H9 (cell line): ENCODE results near the gene DEPDC1B. TPM values are rescaled to one million over a fixed set of nuclear protein-coding genes. Genes with fewer than 3 reads are reported as not detected.

Source experiments
- DNase-seq: peaks from one replicate; pipeline ENCODE4 v3.0.0-alpha.2; 2017
- H2AFZ ChIP-seq: one replicate; pipeline ENCODE4 v1.6.1; 2013; ENCODE audit warnings: mild to moderate bottlenecking, low read length, control low read depth, moderate library complexity
- H2AK5ac ChIP-seq: 2 replicates; pipeline ENCODE4 v1.6.1; 2013; ENCODE audit warnings: low read length, control low read depth, mixed read lengths; ENCODE audit not compliant: insufficient read length
- H2BK120ac ChIP-seq: one replicate; pipeline ENCODE4 v1.6.1; 2013; ENCODE audit warnings: low read depth, mild to moderate bottlenecking, low read length, control low read depth, inconsistent platforms; ENCODE audit not compliant: poor library complexity, severe bottlenecking
- H2BK12ac ChIP-seq: 2 replicates; pipeline ENCODE4 v1.6.1; 2013; ENCODE audit warnings: low read length, control low read depth, mixed read lengths, low read depth; ENCODE audit not compliant: insufficient read length
- H2BK15ac ChIP-seq: 2 replicates; pipeline ENCODE4 v1.6.1; 2013; ENCODE audit warnings: low read depth, low read length, control low read depth
- H2BK20ac ChIP-seq: one replicate; pipeline ENCODE4 v1.6.1; 2013; ENCODE audit warnings: low read depth, mild to moderate bottlenecking, low read length, control low read depth, inconsistent platforms; ENCODE audit not compliant: poor library complexity, severe bottlenecking
- H2BK5ac ChIP-seq: 2 replicates; pipeline ENCODE4 v1.6.1; 2013; ENCODE audit warnings: low read length, control low read depth, mixed read lengths; ENCODE audit not compliant: insufficient read length
- H3K14ac ChIP-seq: 2 replicates; pipeline ENCODE4 v1.6.1; 2013; ENCODE audit warnings: low read length, control low read depth; ENCODE audit not compliant: insufficient read depth
- H3K18ac ChIP-seq: 2 replicates; pipeline ENCODE4 v1.6.1; 2013; ENCODE audit warnings: low read depth, mild to moderate bottlenecking, mixed read lengths, low read length, control low read depth; ENCODE audit not compliant: insufficient read length
- H3K23ac ChIP-seq: 2 replicates; pipeline ENCODE4 v1.6.1; 2013; ENCODE audit warnings: low read length, control low read depth, mixed read lengths, low read depth; ENCODE audit not compliant: insufficient read length
- H3K23me2 ChIP-seq: 2 replicates; pipeline ENCODE4 v1.6.1; 2013; ENCODE audit warnings: low read depth, mild to moderate bottlenecking, mixed read lengths, low read length, control low read depth; ENCODE audit not compliant: insufficient read length, poor library complexity, severe bottlenecking
- H3K27ac ChIP-seq: 2 replicates; pipeline ENCODE4 v1.5.1; 2013; ENCODE audit warnings: low read length, control low read depth, mixed read lengths, low read depth; ENCODE audit not compliant: insufficient read length
- H3K27me3 ChIP-seq: 2 replicates; pipeline ENCODE4 v1.6.1; 2013; ENCODE audit warnings: low read length, control low read depth, inconsistent platforms; ENCODE audit not compliant: insufficient read depth
- H3K4ac ChIP-seq: 2 replicates; pipeline ENCODE4 v1.6.1; 2013; ENCODE audit warnings: low read depth, mild to moderate bottlenecking, control low read depth, inconsistent platforms, low read length, moderate library complexity
- H3K4me1 ChIP-seq: 2 replicates; pipeline ENCODE4 v1.6.1; 2013; ENCODE audit warnings: low read length, control low read depth, inconsistent platforms; ENCODE audit not compliant: insufficient read depth
- H3K4me2 ChIP-seq: 2 replicates; pipeline ENCODE4 v1.6.1; 2013; ENCODE audit warnings: low read length, control low read depth, mixed read lengths; ENCODE audit not compliant: insufficient read length, insufficient read depth
- H3K56ac ChIP-seq: 2 replicates; pipeline ENCODE4 v1.6.1; 2013; ENCODE audit warnings: low read depth, mild to moderate bottlenecking, mixed read lengths, low read length, control low read depth; ENCODE audit not compliant: insufficient read length
- H3K79me1 ChIP-seq: 2 replicates; pipeline ENCODE4 v1.6.1; 2013; ENCODE audit warnings: low read depth, mild to moderate bottlenecking, moderate library complexity, low read length, control low read depth, inconsistent platforms; ENCODE audit not compliant: insufficient read depth, poor library complexity, severe bottlenecking
- H3K79me2 ChIP-seq: 2 replicates; pipeline ENCODE4 v1.6.1; 2013; ENCODE audit warnings: low read length, control low read depth, inconsistent platforms; ENCODE audit not compliant: insufficient read depth
- H3K9ac ChIP-seq: 2 replicates; pipeline ENCODE4 v1.6.1; 2013; ENCODE audit warnings: low read length, control low read depth, mixed read lengths; ENCODE audit not compliant: insufficient read length; ENCODE audit errors: extremely low read depth
- H3K9me3 ChIP-seq: one replicate; pipeline ENCODE4 v1.6.1; 2013; ENCODE audit warnings: low read depth, low read length, inconsistent platforms; ENCODE audit not compliant: control insufficient read depth
- H3T11ph ChIP-seq: one replicate; pipeline ENCODE4 v1.6.1; 2013; ENCODE audit warnings: mild to moderate bottlenecking, low read length, control low read depth, inconsistent platforms
- H4K20me1 ChIP-seq: one replicate; pipeline ENCODE4 v1.6.1; 2013; ENCODE audit not compliant: control insufficient read depth, insufficient read length, insufficient read depth
- H4K5ac ChIP-seq: 2 replicates; pipeline ENCODE4 v1.6.1; 2013; ENCODE audit warnings: low read depth, mild to moderate bottlenecking, mixed read lengths, low read length, control low read depth; ENCODE audit not compliant: insufficient read length
- H4K8ac ChIP-seq: replicated peaks from 2 replicates; pipeline ENCODE4 v1.6.1; 2013; ENCODE audit warnings: low read length, control low read depth, mixed read lengths, low read depth; ENCODE audit not compliant: insufficient read length
- H4K91ac ChIP-seq: 2 replicates; pipeline ENCODE4 v1.6.1; 2013; ENCODE audit warnings: low read depth, mild to moderate bottlenecking, moderate library complexity, mixed read lengths, low read length, control low read depth; ENCODE audit not compliant: insufficient read length
- H3K27ac Mint-ChIP-seq, 3 experiments: 2 replicates in 2 of 3; 3 replicates in 1 of 3; pipeline ENCODE4 v1.8.0; 2020 to 2021; ENCODE audit warnings: mixed read lengths in 3 of 3, mild to moderate bottlenecking in 1 of 3, moderate library complexity in 1 of 3
- H3K27me3 Mint-ChIP-seq: 2 replicates; pipeline ENCODE4 v1.8.0; 2021; ENCODE audit warnings: low read depth, mild to moderate bottlenecking, moderate library complexity, mixed read lengths
- H3K36me3 Mint-ChIP-seq, 3 experiments: 2 replicates in 2 of 3; 3 replicates in 1 of 3; pipeline ENCODE4 v1.8.0; 2020 to 2021; ENCODE audit warnings: low read depth in 3 of 3, mixed read lengths in 3 of 3; ENCODE audit not compliant: insufficient read depth in 1 of 3
- H3K4me1 Mint-ChIP-seq, 2 experiments: 2 replicates each; pipeline ENCODE4 v1.8.0; 2020; ENCODE audit warnings: mixed read lengths in 2 of 2
- H3K4me3 Mint-ChIP-seq, 2 experiments: 2 replicates in 1 of 2; 3 replicates in 1 of 2; pipeline ENCODE4 v1.8.0; 2020 to 2021; ENCODE audit warnings: mild to moderate bottlenecking in 2 of 2, mixed read lengths in 2 of 2, moderate library complexity in 1 of 2
- H3K9me3 Mint-ChIP-seq, 2 experiments: 2 replicates in 1 of 2; 3 replicates in 1 of 2; pipeline ENCODE4 v1.8.0; 2020; ENCODE audit warnings: mild to moderate bottlenecking in 2 of 2, mixed read lengths in 2 of 2, moderate library complexity in 1 of 2
- CTCF ChIP-seq: fragments of 200-600 bp; sonication (generic); conservative IDR thresholded peaks from 3 replicates; pipeline ENCODE4 v1.8.0; 2021; ENCODE audit warnings: antibody characterized with exemption, mild to moderate bottlenecking
- WGBS: extraction: QIAGEN DNeasy Blood & Tissue Kit; methylation state at CpG from one replicate; pipeline ENCODE4 v1.1.7; 2013; ENCODE audit warnings: missing lambda C conversion rate, low lambda C conversion rate, mixed read lengths; ENCODE audit not compliant: insufficient read length; ENCODE audit errors: extremely low coverage; 5-methylcytosine and 5-hydroxymethylcytosine counted together
- total RNA-seq: library from RNA; stranded (reverse); gene quantifications from 2 replicates; pipeline ENCODE4 v1.2.1, GENCODE V29; 2021

Gene DEPDC1B
- total RNA-seq, 1 experiment from 2014 or later: 49.0 TPM

GRCh38 chr5:60744682-60745081 is 44.7 kb upstream of the DEPDC1B start:
- Histone ChIP-seq H3K79me2 (no peaks in the 10 kb centered on the region), H3K23ac (no peak overlapping the region), H3K18ac (no peak overlapping the region), H3K14ac (no peak overlapping the region), H2BK120ac (no peak overlapping the region), H3K9ac (no peak overlapping the region), H4K5ac (no peak overlapping the region), H4K8ac (no peak overlapping the region), H4K91ac (no peak overlapping the region), H3K27ac (no peak overlapping the region), H3K9me3 (no peaks in the 10 kb centered on the region), H2BK5ac (no peak overlapping the region), H3K4ac (no peak overlapping the region), H3K79me1 (no peaks in the 10 kb centered on the region), H3K4me1 (no peaks in the 10 kb centered on the region), H3T11ph (no peak overlapping the region), H2BK15ac (no peak overlapping the region), H2AK5ac (no peak overlapping the region), H2BK12ac (no peak overlapping the region), H3K56ac (no peak overlapping the region), H3K27me3 (no peaks in the 10 kb centered on the region), H3K23me2 (no peaks in the 10 kb centered on the region), H4K20me1 (no peaks in the 10 kb centered on the region), H3K4me2 (no peak overlapping the region), H2BK20ac (no peak overlapping the region), H2AFZ (no peak overlapping the region)
- WGBS: no CpG with 5 or more reads among the region's 6 CpGs
- Mint-ChIP-seq H3K4me3 (no peak overlapping the region), H3K9me3 (peaks cover 2 to 6% of the 10 kb centered on the region in 2 experiments; a peak in 1 of 5 replicates), H3K36me3 (peaks cover 0 to 7% (median 0%) of the 10 kb centered on the region in 3 experiments; a peak in 3 of 7 replicates), H3K27ac (no peak overlapping the region), H3K27me3 (0 out of 2 replicates have a peak, but pooled peaks cover 2% of the 10 kb centered on the region), H3K4me1 (peaks cover 0 to 6% of the 10 kb centered on the region in 2 experiments; a peak in 2 of 4 replicates)
- no peak for TF ChIP-seq CTCF
- DNase-seq: no peak
